GM13977 (cell line): Measurements from ENCODE around the gene CCDC74B.
"Not testable (repeated sequence)": the region's sequence is repeated elsewhere in the genome, so short reads cannot be mapped to it uniquely, and the experiment has no call there.

Experiments used
- DNase-seq: peaks from one replicate; pipeline ENCODE4 v3.0.0; 2012; ENCODE audit warnings: low spot score
- CTCF ChIP-seq: IDR thresholded peaks from 2 replicates; pipeline ENCODE4 v1.5.1; 2012; ENCODE audit warnings: mild to moderate bottlenecking, control low read depth; ENCODE audit not compliant: insufficient read depth; ENCODE audit errors: extremely low read depth, missing control alignments
- in situ Hi-C: fragments of 300-500 bp; cut with MboI; formaldehyde crosslinking; loops from one replicate; pipeline ENCODE4 v1.12.0; 2022; ENCODE audit warnings: low sequenced_read_pairs, low pct_unique_long_range_greater_than_20kb, mixed read lengths, inconsistent platforms; ENCODE audit not compliant: unreplicated experiment

The CCDC74B gene

GRCh38 chr2:130145006-130145414 is at the start of gene CCDC74B:
TSS of gene CCDC74B (minus strand) at chr2:130145112. CDS start at chr2:130144996, 116 bp downstream.
- in situ Hi-C loops, DNase-seq: not testable (repeated sequence)

- DNase-seq, in situ Hi-C loops: not testable (repeated sequence)
Measured at GRCh38 chr2:130193824-130194223, 48.9 kb upstream of the CCDC74B start.

GRCh38 chr2:130192451-130192850 is 47.5 kb upstream of the CCDC74B start:
- DNase-seq, in situ Hi-C loops: not testable (repeated sequence)

- DNase-seq, in situ Hi-C loops: not testable (repeated sequence)
Measured at GRCh38 chr2:130191319-130191718, 46.4 kb upstream of the CCDC74B start.

GRCh38 chr2:130190237-130190636 is 45.3 kb upstream of the CCDC74B start:
- no peak for DNase-seq
- in situ Hi-C loops, result no loop called here

GRCh38 chr2:130188958-130189357 is 44.0 kb upstream of the CCDC74B start:
- DNase-seq, result not testable (repeated sequence)
- in situ Hi-C loops, result loop anchor here (5.0 kb wide), 1 partner anchor 1298 kb away; no protein-coding TSS in a partner anchor

More at GRCh38 chr2:130190237-130190636, 45.3 kb upstream of the CCDC74B start:
- TF ChIP-seq CTCF, result no peak

GRCh38 chr2:130187859-130188792 is 43.2 kb upstream of the CCDC74B start:
- in situ Hi-C loops, result loop anchor here (5.0 kb wide), 1 partner anchor 1299 kb away; no protein-coding TSS in a partner anchor
- DNase-seq, result not testable (repeated sequence)

- TF ChIP-seq CTCF, result no peak
- no peak for DNase-seq
Measured at GRCh38 chr2:130187268-130187667, 42.4 kb upstream of the CCDC74B start.

GRCh38 chr2:130186391-130186790 is 41.5 kb upstream of the CCDC74B start:
- no peak for TF ChIP-seq CTCF
- in situ Hi-C loops, result loop anchor here (5.0 kb wide), 1 partner anchor 1301 kb away; no protein-coding TSS in a partner anchor
- DNase-seq, result no peak

More at GRCh38 chr2:130187268-130187667, 42.4 kb upstream of the CCDC74B start:
- in situ Hi-C loops, result loop anchor here (5.0 kb wide), 1 partner anchor 1300 kb away; no protein-coding TSS in a partner anchor
